Subcutaneous adipose tissue (tissue), 4 donors: ENCODE measurements around the gene HSF2BP. TPM values are rescaled to one million over a fixed set of nuclear protein-coding genes. Genes with fewer than 3 reads are reported as not detected.

ENCODE experiments used
- CTCF ChIP-seq: fragments of 450-650 bp; IDR thresholded peaks from one replicate; pipeline ENCODE4 v1.5.1; 2016; ENCODE audit warnings: low read depth, mild to moderate bottlenecking, control low read depth, antibody characterized with exemption, moderate library complexity
- total RNA-seq, 4 donors: library from RNA; depleted of rRNA; stranded (reverse); fragments of >200 nt; gene quantifications; one replicate each; pipeline ENCODE4 v1.1.0, GENCODE V29; 2016

HSF2BP gene
- total RNA-seq, 4 donors from 2014 or later = 0.34 to 0.94 (median 0.44) TPM; not detected in 1

- TF ChIP-seq CTCF = no peak
Measured at GRCh38 chr21:43699933-43700599, 40.8 kb upstream of the HSF2BP start.

- no peak for TF ChIP-seq CTCF
Measured at GRCh38 chr21:43697758-43698643, 38.7 kb upstream of the HSF2BP start.

GRCh38 chr21:43696214-43696613 lies 36.9 kb upstream of the HSF2BP start:
- TF ChIP-seq CTCF = no peak

- no peak for TF ChIP-seq CTCF
Measured at GRCh38 chr21:43694437-43695079, 35.3 kb upstream of the HSF2BP start.

GRCh38 chr21:43693981-43694380 lies 34.7 kb upstream of the HSF2BP start:
- TF ChIP-seq CTCF = no peak

GRCh38 chr21:43692949-43693348 lies 33.7 kb upstream of the HSF2BP start:
- no peak for TF ChIP-seq CTCF

- TF ChIP-seq CTCF = no peak
Measured at GRCh38 chr21:43691801-43692200, 32.5 kb upstream of the HSF2BP start.
